ENCODE measurements around the gene KCNK3. TPM values are rescaled to one million over a fixed set of nuclear protein-coding genes. Genes with fewer than 3 reads are reported as not detected.

KCNK3 gene
- total RNA-seq, 1 experiment from 2014 or later = 32.8 TPM

DNA sequence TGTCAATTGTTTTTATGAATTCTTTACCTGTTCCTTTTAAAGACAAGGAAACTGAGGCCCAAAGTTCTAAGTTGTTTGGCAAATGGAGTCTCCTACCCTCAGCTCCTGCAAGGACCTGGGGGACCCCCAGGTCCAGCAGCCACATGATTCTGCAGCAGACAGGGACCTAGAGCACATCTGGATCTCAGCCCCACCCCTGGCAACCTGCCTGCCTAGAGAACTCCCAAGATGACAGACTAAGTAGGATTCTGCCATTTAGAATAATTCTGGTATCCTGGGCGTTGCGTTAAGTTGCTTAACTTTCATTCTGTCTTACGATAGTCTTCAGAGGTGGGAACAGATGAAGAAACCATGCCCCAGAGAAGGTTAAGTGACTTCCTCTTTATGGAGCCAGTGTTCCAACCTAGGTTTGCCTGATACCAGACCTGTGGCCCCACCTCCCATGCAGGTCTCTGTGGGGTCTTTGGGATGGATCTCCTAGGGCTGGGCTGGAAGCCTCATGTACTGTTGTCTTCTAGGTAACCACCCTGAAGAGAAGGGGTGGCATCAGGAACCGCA lies 87.8 kb downstream of the KCNK3 start:
- DNase-seq (ENCODE audit: low read depth, low spot score) = no peak
- in situ Hi-C loops (cut with HindIII; ENCODE audit: low pct_unique_long_range_greater_than_20kb, low sequenced_read_pairs) = no loop called here
- no peak for ATAC-seq
- Histone ChIP-seq H3K4me1 (ENCODE audit: control insufficient read depth, insufficient read depth, low read length) (peaks cover 11% of the 10 kb centered on the region), H3K4me3 (ENCODE audit: low read depth in 2 of 2, low read length in 2 of 2) (no peak overlapping the region), H3K9me3 (ENCODE audit: control insufficient read depth, insufficient read depth, low read depth, low read length) (no peaks in the 10 kb centered on the region), H3K36me3 (ENCODE audit: control insufficient read depth, insufficient read depth, low read length) (peaks cover 5% of the 10 kb centered on the region), H3K27ac (ENCODE audit: low read length) (no peak overlapping the region), H3K27me3 (ENCODE audit: control insufficient read depth, insufficient read depth, low read length) (no peaks in the 10 kb centered on the region)
- ChIA-PET POLR2A (no interaction called here), CTCF (no interaction called here)
- TF ChIP-seq, protein P1, sequence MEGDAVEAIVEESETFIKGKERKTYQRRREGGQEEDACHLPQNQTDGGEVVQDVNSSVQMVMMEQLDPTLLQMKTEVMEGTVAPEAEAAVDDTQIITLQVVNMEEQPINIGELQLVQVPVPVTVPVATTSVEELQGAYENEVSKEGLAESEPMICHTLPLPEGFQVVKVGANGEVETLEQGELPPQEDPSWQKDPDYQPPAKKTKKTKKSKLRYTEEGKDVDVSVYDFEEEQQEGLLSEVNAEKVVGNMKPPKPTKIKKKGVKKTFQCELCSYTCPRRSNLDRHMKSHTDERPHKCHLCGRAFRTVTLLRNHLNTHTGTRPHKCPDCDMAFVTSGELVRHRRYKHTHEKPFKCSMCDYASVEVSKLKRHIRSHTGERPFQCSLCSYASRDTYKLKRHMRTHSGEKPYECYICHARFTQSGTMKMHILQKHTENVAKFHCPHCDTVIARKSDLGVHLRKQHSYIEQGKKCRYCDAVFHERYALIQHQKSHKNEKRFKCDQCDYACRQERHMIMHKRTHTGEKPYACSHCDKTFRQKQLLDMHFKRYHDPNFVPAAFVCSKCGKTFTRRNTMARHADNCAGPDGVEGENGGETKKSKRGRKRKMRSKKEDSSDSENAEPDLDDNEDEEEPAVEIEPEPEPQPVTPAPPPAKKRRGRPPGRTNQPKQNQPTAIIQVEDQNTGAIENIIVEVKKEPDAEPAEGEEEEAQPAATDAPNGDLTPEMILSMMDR (IDR thresholded peaks at IDR 0.05) = no peak
- TF ChIP-seq, protein P2, sequence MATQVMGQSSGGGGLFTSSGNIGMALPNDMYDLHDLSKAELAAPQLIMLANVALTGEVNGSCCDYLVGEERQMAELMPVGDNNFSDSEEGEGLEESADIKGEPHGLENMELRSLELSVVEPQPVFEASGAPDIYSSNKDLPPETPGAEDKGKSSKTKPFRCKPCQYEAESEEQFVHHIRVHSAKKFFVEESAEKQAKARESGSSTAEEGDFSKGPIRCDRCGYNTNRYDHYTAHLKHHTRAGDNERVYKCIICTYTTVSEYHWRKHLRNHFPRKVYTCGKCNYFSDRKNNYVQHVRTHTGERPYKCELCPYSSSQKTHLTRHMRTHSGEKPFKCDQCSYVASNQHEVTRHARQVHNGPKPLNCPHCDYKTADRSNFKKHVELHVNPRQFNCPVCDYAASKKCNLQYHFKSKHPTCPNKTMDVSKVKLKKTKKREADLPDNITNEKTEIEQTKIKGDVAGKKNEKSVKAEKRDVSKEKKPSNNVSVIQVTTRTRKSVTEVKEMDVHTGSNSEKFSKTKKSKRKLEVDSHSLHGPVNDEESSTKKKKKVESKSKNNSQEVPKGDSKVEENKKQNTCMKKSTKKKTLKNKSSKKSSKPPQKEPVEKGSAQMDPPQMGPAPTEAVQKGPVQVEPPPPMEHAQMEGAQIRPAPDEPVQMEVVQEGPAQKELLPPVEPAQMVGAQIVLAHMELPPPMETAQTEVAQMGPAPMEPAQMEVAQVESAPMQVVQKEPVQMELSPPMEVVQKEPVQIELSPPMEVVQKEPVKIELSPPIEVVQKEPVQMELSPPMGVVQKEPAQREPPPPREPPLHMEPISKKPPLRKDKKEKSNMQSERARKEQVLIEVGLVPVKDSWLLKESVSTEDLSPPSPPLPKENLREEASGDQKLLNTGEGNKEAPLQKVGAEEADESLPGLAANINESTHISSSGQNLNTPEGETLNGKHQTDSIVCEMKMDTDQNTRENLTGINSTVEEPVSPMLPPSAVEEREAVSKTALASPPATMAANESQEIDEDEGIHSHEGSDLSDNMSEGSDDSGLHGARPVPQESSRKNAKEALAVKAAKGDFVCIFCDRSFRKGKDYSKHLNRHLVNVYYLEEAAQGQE (IDR thresholded peaks at IDR 0.05; ENCODE audit: insufficient read depth in 1 of 2, low read depth in 2 of 2, low read length in 1 of 2) = no peak
- TF ChIP-seq SIN3A (IDR thresholded peaks at IDR 0.05; ENCODE audit: borderline replicate concordance, insufficient read depth, low read depth, low read length) = no peak
- no peak for TF ChIP-seq POLR2AphosphoS5 (IDR thresholded peaks at IDR 0.05; ENCODE audit: low read depth, low read length)
- no peak for TF ChIP-seq TCF7L2 (IDR thresholded peaks at IDR 0.05; ENCODE audit: low read depth, low read length)
- intact Hi-C loops (cut with micrococcal nuclease; ENCODE audit: unreplicated experiment) = no loop called here
- BruUV-seq (replicated peaks) = no TSS peak

Other genes starting within 250 kb of the KCNK3 start
- gene OTOF, start 214.6 kb upstream of the KCNK3 start, total RNA-seq (2021; ENCODE audit: unreplicated experiment) = 0.41 TPM
- 0.33 TPM for gene CIB4, start 51.4 kb upstream of the KCNK3 start, total RNA-seq (2021; ENCODE audit: unreplicated experiment)
- 67.3 TPM for gene SLC35F6, start 71.6 kb downstream of the KCNK3 start, total RNA-seq (2021; ENCODE audit: unreplicated experiment)
- gene CENPA, start 93.3 kb downstream of the KCNK3 start, total RNA-seq (2021; ENCODE audit: unreplicated experiment) = 55.0 TPM
- gene DPYSL5, start 155.4 kb downstream of the KCNK3 start, total RNA-seq (2021; ENCODE audit: unreplicated experiment) = 0.31 TPM